22Rv1 (cell line): ENCODE results near the gene TMEM25.

ENCODE experiments used
- H3K27ac ChIP-seq: fragments of 450-650 bp; 2 replicates; pipeline ENCODE4 v1.5.1; 2017
- CTCF ChIP-seq: fragments of 450-650 bp; IDR thresholded peaks from 2 replicates; pipeline ENCODE4 v1.5.1; 2017; ENCODE audit warnings: mild to moderate bottlenecking
- ZFX ChIP-seq: fragments of 450-650 bp; IDR thresholded peaks from 2 replicates; pipeline ENCODE4 v1.6.1; 2017; ENCODE audit warnings: antibody characterized with exemption, borderline replicate concordance

Gene TMEM25

DNA sequence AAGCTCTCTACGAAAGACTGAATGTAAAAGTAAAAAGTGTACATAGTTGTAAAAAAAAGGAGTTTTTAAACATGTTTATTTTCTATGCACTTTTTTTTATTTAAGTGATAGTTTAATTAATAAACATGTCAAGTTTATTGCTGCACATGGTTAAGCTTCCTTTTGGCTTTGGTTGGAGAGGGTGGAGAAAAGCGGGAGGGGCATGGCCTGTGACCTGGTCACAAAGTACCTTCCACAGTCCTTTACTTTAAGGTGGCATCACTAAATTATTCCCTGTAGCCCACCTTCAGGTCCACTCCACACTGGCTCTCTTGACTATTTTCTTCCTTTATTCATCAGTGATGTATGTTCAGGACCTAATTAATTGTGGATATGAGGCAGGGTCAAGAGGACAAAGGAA lies 4.3 kb upstream of the TMEM25 start:
- H3K27ac ChIP-seq = no peak overlapping the region
- no peak for TF ChIP-seq CTCF
- TF ChIP-seq ZFX = no peak

DNA sequence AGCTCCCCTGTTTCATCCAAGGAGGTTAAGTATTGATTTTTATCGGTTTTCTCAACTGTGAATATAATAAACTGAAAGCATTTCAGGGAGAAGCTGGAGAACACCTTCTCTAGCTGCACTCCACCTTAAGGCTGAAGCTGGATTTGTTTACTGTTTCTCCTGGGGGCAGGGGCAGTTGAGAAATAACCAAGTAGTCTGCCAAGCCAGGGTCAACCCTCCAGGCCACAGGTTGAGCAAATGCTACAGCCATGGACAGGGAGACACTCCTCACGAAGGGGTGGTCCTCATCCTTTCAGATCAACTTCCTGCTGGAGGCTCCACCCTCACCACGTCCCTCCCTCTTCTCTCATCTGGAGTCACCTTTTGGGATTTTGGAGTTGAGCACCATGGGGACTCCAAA lies 3.9 kb upstream of the TMEM25 start, which contains the start of gene TTC36:
TTC36 (plus strand) TSS at position 366 of the 400 bp plus-strand sequence; CDS start at position 387, 21 bp downstream.
- no peak for TF ChIP-seq ZFX
- TF ChIP-seq CTCF = no peak
- no peak within 1 kb of the TSS for H3K27ac ChIP-seq

- TF ChIP-seq CTCF = no peak
- H3K27ac ChIP-seq = no peak overlapping the region
Measured at GRCh38 chr11:118528511-118528910, 2.5 kb upstream of the TMEM25 start.

- H3K27ac ChIP-seq = peak overlapping the region; percentile 88
- TF ChIP-seq ZFX = no peak
- no peak for TF ChIP-seq CTCF
Measured at GRCh38 chr11:118529584-118530175, 1.3 kb upstream of the TMEM25 start.

- TF ChIP-seq CTCF (no peak), ZFX (no peak)
- peak overlapping the region; percentile 88 for H3K27ac ChIP-seq
Measured at GRCh38 chr11:118530180-118530682, 761 bp upstream of the TMEM25 start.

GRCh38 chr11:118531597-118532084 lies 649 bp downstream of the TMEM25 start:
- no peak for TF ChIP-seq ZFX
- H3K27ac ChIP-seq = peak overlapping the region; percentile 88

- no peak for TF ChIP-seq CTCF
- no peak for TF ChIP-seq ZFX
- peak overlapping the region; percentile 88 for H3K27ac ChIP-seq
Measured at GRCh38 chr11:118532091-118532490, 1.1 kb downstream of the TMEM25 start.
